Kidney (tissue), 14 donors: ENCODE data around the gene EVC2. TPM values are rescaled to one million over a fixed set of nuclear protein-coding genes. Genes with fewer than 3 reads are reported as not detected.

Experiments
- DNase-seq, 5 donors: peaks; one replicate each; pipeline ENCODE4 v3.0.0-alpha.2; 2013 to 2020
- FAIRE-seq: peaks from 2 replicates; lab custom pipeline; 2012; peaks lifted over from hg19 to GRCh38; lab: Jason Lieb, UNC
- H3K27ac ChIP-seq, 2 donors: one replicate each; pipeline ENCODE4 v1.7.0; 2013; ENCODE audit warnings: low read depth in 2 of 2, low read length in 2 of 2, inconsistent platforms in 1 of 2
- H3K27me3 ChIP-seq: one replicate; pipeline ENCODE4 v1.7.1; 2013; ENCODE audit warnings: low read length, inconsistent platforms; ENCODE audit not compliant: control insufficient read depth, insufficient read depth
- H3K36me3 ChIP-seq, 3 donors: one replicate each; pipeline versions ENCODE4 v1.7.0 to v1.7.1; 2013; ENCODE audit warnings: low read length in 3 of 3, control low read depth in 1 of 3, inconsistent platforms in 1 of 3; ENCODE audit not compliant: insufficient read depth in 3 of 3, control insufficient read depth in 2 of 3
- H3K4me1 ChIP-seq, 3 donors: one replicate each; pipeline versions ENCODE4 v1.7.0 to v1.7.1; 2013; ENCODE audit warnings: low read length in 3 of 3, inconsistent platforms in 1 of 3, low read depth in 1 of 3; ENCODE audit not compliant: control insufficient read depth in 2 of 3, insufficient read depth in 2 of 3
- H3K4me3 ChIP-seq, 3 donors: one replicate each; pipeline versions ENCODE4 v1.7.0 to v1.8.1; 2013; ENCODE audit warnings: low read length in 3 of 3, control low read depth in 1 of 3, inconsistent platforms in 1 of 3
- H3K9ac ChIP-seq, 3 donors: one replicate each; pipeline versions ENCODE4 v1.7.0 to v1.7.1; 2013; ENCODE audit warnings: low read length in 3 of 3, control low read depth in 1 of 3, inconsistent platforms in 1 of 3
- H3K9me3 ChIP-seq, 3 donors: one replicate each; pipeline versions ENCODE4 v1.7.0 to v1.7.1; 2013; ENCODE audit warnings: low read length in 3 of 3, control low read depth in 1 of 3, inconsistent platforms in 1 of 3; ENCODE audit not compliant: control insufficient read depth in 2 of 3, insufficient read depth in 1 of 3
- intact Hi-C: fragments of 100-400 bp; cut with DNase I; formaldehyde crosslinking; loops from one replicate; pipeline ENCODE4 v1.11.1; 2022
- polyA plus RNA-seq: library from polyadenylated mRNA; stranded (reverse); fragments of 350-450 nt; fragmentation: Illumina TruSeq; extraction: RNeasy Lipid Tissue Mini Kit (QIAGEN cat#74804); gene quantifications from one replicate; pipeline ENCODE4 v1.2.3, GENCODE V29; 2014; ENCODE audit warnings: low read depth, low replicate concordance; ENCODE audit not compliant: insufficient read depth
- total RNA-seq: library from RNA; stranded (reverse); fragmentation: NEBNext Ultra II Directional; extraction: Animal tissue kit (Norgen Biotek cat#: 25700); gene quantifications from one replicate; pipeline ENCODE4 v1.2.1, GENCODE V29; 2021
- TF ChIP-seq, protein P1 (sequence below): IDR thresholded peaks from 3 replicates; pipeline ENCODE4 v1.5.1; 2012; ENCODE audit warnings: mild to moderate bottlenecking, moderate library complexity, borderline replicate concordance; ENCODE audit not compliant: insufficient read depth; ENCODE audit errors: extremely low read depth
- donor health status: control.
- donor health status: control.
- donor health status: control.
- donor health status: control.
- donor health status: control.
- donor health status: DM: yes; HTN: yes; CAD: no.
- donor health status: Normal renal cell carcinoma (clear cell type).

The EVC2 gene
- total and polyA plus RNA-seq, 2 donors from 2014 or later, result 1.6 to 8.7 TPM

DNA sequence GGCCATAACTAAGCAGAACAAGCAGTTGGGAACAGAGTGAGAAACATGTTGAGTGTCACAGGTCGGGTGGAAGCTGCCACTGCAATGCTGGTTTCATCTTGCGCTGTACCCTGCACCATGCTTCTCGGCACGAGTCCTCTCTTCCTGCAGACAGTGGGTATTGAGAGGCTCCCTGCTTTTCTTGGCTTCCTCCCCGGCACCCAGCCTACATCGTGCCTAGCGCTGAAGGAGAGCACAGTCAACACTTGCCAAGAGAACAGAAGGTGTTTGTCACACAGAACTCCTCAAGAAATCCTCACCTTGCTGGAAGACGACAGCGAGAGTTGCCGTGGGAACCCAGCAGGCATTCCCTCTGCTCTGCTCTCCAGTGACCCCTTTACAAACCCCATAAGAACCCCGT lies 53.6 kb downstream of the EVC2 start:
- no peaks in the 10 kb centered on the region for H3K4me1 ChIP-seq
- no peaks in the 10 kb centered on the region for H3K9me3 ChIP-seq
- H3K27me3 ChIP-seq, result no peaks in the 10 kb centered on the region
- H3K27ac ChIP-seq, result no peak overlapping the region
- TF ChIP-seq, protein P1, sequence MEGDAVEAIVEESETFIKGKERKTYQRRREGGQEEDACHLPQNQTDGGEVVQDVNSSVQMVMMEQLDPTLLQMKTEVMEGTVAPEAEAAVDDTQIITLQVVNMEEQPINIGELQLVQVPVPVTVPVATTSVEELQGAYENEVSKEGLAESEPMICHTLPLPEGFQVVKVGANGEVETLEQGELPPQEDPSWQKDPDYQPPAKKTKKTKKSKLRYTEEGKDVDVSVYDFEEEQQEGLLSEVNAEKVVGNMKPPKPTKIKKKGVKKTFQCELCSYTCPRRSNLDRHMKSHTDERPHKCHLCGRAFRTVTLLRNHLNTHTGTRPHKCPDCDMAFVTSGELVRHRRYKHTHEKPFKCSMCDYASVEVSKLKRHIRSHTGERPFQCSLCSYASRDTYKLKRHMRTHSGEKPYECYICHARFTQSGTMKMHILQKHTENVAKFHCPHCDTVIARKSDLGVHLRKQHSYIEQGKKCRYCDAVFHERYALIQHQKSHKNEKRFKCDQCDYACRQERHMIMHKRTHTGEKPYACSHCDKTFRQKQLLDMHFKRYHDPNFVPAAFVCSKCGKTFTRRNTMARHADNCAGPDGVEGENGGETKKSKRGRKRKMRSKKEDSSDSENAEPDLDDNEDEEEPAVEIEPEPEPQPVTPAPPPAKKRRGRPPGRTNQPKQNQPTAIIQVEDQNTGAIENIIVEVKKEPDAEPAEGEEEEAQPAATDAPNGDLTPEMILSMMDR, result no peak
- no peak for FAIRE-seq
- intact Hi-C loops, result no loop called here
- no peak overlapping the region for H3K9ac ChIP-seq
- H3K36me3 ChIP-seq, result peaks cover 3 to 16% (median 6%) of the 10 kb centered on the region in 3 donors
- no peak overlapping the region for H3K4me3 ChIP-seq
- DNase-seq, result no peak

DNA sequence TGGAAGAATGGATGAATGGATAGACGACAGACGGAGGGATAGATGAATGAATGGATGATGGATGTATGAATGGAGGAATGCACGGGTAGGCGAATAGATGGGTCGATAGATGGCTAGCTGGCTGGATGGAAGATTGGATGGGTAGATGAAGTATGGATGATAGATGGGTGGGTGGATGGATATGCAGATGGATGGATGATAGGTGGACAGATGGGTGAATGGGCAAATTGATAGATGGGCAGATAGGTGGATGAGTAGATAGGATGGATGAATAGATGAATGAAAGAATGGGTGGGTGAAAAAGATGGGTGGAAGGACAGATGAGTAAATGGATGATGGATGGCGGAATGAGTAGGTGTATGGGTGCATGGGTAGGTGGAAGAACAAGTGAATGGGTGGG lies 57.3 kb downstream of the EVC2 start:
- no peak overlapping the region for H3K4me3 ChIP-seq
- no peaks in the 10 kb centered on the region for H3K4me1 ChIP-seq
- DNase-seq (no peak), FAIRE-seq (no peak)
- H3K36me3 ChIP-seq, result peaks cover 3 to 16% (median 6%) of the 10 kb centered on the region in 3 donors
- H3K27ac ChIP-seq, result no peak overlapping the region
- intact Hi-C loops, result no loop called here
- no peak overlapping the region for H3K9ac ChIP-seq
- H3K9me3 ChIP-seq, result no peaks in the 10 kb centered on the region
- H3K27me3 ChIP-seq, result no peaks in the 10 kb centered on the region
- TF ChIP-seq, protein P1, result no peak

DNA sequence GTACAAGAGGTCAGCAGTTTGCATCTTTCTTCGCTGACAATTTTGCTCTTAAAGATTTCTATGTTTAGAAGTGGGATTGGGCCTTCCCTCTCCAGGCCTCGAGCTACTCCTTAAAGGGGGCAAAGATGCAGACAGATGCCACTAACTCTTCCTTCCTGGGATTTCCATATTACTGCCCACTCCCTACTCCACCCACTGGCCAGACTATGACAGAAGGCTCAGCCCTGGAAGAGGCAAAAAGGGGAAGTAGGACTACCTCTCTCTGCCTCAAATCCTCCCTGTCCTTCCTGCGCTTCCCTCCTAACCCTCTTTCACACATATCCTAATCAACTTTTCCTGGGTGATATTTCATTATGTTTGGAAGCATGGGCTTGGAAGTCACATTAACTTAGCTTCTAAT lies 58.3 kb downstream of the EVC2 start:
- Histone ChIP-seq H3K36me3 (peaks cover 3 to 16% (median 6%) of the 10 kb centered on the region in 3 donors), H3K4me1 (no peaks in the 10 kb centered on the region), H3K9me3 (no peaks in the 10 kb centered on the region), H3K4me3 (no peak overlapping the region), H3K27me3 (no peaks in the 10 kb centered on the region), H3K27ac (no peak overlapping the region), H3K9ac (no peak overlapping the region)
- TF ChIP-seq, protein P1, result no peak
- FAIRE-seq (no peak), DNase-seq (no peak)
- intact Hi-C loops, result no loop called here

DNA sequence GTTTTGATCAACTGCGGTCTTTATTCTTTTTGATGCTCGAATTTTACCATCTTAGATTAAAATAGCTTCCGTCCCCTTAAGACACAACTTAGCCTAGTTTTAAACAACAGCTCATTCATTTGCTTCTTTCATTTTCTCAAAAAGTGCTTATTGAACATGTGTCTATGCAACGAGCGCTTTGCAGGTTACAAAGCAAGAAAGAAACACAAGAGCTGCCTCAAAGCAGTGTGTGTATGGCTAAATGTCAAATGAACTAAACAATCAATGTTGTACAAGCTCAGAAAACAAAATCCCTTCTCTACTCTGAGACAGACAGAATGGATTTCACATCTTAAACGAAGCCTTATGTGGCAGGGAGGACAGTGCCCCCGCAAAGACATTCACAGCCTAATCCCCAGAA lies 61.0 kb downstream of the EVC2 start:
- Histone ChIP-seq H3K27ac (no peak overlapping the region), H3K4me3 (no peak overlapping the region), H3K36me3 (peaks cover 0 to 7% (median 3%) of the 10 kb centered on the region in 3 donors), H3K4me1 (no peaks in the 10 kb centered on the region), H3K9ac (no peak overlapping the region), H3K9me3 (no peaks in the 10 kb centered on the region), H3K27me3 (no peaks in the 10 kb centered on the region)
- TF ChIP-seq, protein P1, result no peak
- intact Hi-C loops, result no loop called here
- FAIRE-seq (no peak), DNase-seq (no peak)
